Loucy (cell line): ENCODE results near the gene CD8B.

Experiments used
- CTCF ChIP-seq: fragments of 200-600 bp; sonication (generic); conservative IDR thresholded peaks from 2 replicates; pipeline ENCODE4 v1.5.1; 2014; ENCODE audit warnings: mild to moderate bottlenecking, antibody characterized with exemption, low read length
- EZH2phosphoT487 ChIP-seq: fragments of 200-600 bp; IDR thresholded peaks from 2 replicates; pipeline ENCODE4 v1.6.1; 2018; ENCODE audit warnings: antibody characterized with exemption, mild to moderate bottlenecking, moderate library complexity, borderline replicate concordance

GRCh38 chr2:86832334-86833096, 29.2 kb downstream of the CD8B start:
- TF ChIP-seq CTCF (no peak), EZH2phosphoT487 (no peak)
